Fibroblast of lung (primary cell): Measurements from ENCODE around the gene ARHGAP6. TPM values are rescaled to one million over a fixed set of nuclear protein-coding genes. Genes with fewer than 3 reads are reported as not detected.

ENCODE experiments used
- DNase-seq, 2 donors: peaks; one replicate each; pipeline versions ENCODE4 v3.0.0 to v3.0.0-alpha.2; 2010; ENCODE audit warnings: low read depth in 2 of 2
- H2AFZ ChIP-seq: 2 replicates; pipeline ENCODE4 v1.5.1; 2012; ENCODE audit warnings: low read length, control low read depth, inconsistent platforms
- H3K27ac ChIP-seq: 2 replicates; pipeline ENCODE4 v1.5.1; 2011; ENCODE audit warnings: low read length, control low read depth; ENCODE audit not compliant: insufficient read depth
- H3K27me3 ChIP-seq: 2 replicates; pipeline ENCODE4 v1.5.1; 2011; ENCODE audit warnings: mild to moderate bottlenecking, low read length; ENCODE audit not compliant: control insufficient read depth, insufficient read depth
- H3K36me3 ChIP-seq: 2 replicates; pipeline ENCODE4 v1.5.1; 2011; ENCODE audit warnings: low read length; ENCODE audit not compliant: control insufficient read depth, insufficient read depth
- H3K4me1 ChIP-seq: 2 replicates; pipeline ENCODE4 v1.5.1; 2011; ENCODE audit warnings: low read length; ENCODE audit not compliant: control insufficient read depth, insufficient read depth; ENCODE audit errors: extremely low read depth
- H3K4me2 ChIP-seq: 2 replicates; pipeline ENCODE4 v1.5.1; 2011; ENCODE audit warnings: low read length, control low read depth; ENCODE audit not compliant: insufficient read depth; ENCODE audit errors: extremely low read depth
- H3K4me3 ChIP-seq, 4 experiments: fragments of 200-600 bp in 1 of 4; sonication (generic) in 1 of 4; replicated peaks in 1 of 4; 2 replicates each; pipeline ENCODE4 v1.5.1; 2011 to 2016; ENCODE audit warnings: low read length in 4 of 4, low read depth in 3 of 4, mild to moderate bottlenecking in 3 of 4, control low read depth in 2 of 4, inconsistent platforms in 1 of 4, mixed read lengths in 1 of 4; ENCODE audit not compliant: insufficient read depth in 1 of 4; ENCODE audit errors: control extremely low read depth in 1 of 4
- H3K79me2 ChIP-seq: 2 replicates; pipeline ENCODE4 v1.5.1; 2012; ENCODE audit warnings: mild to moderate bottlenecking, low read length, inconsistent platforms; ENCODE audit not compliant: control insufficient read depth, insufficient read depth
- H3K9ac ChIP-seq: 2 replicates; pipeline ENCODE4 v1.5.1; 2011; ENCODE audit warnings: mild to moderate bottlenecking, low read length, control low read depth; ENCODE audit not compliant: insufficient read depth
- H3K9me3 ChIP-seq: 2 replicates; pipeline ENCODE4 v1.5.1; 2012; ENCODE audit warnings: low read depth, low read length; ENCODE audit not compliant: control insufficient read depth, insufficient read depth
- H4K20me1 ChIP-seq: 2 replicates; pipeline ENCODE4 v1.5.1; 2011; ENCODE audit warnings: low read length; ENCODE audit not compliant: control insufficient read depth, insufficient read depth; ENCODE audit errors: extremely low read depth
- EZH2 ChIP-seq: IDR thresholded peaks from 2 replicates; pipeline ENCODE4 v1.5.1; 2012; ENCODE audit warnings: low read length, control low read depth, mild to moderate bottlenecking; ENCODE audit errors: missing control alignments
- polyA plus RNA-seq, 2 donors: library from polyadenylated mRNA; depleted of rRNA in 1 of 2; stranded (reverse) in 1 of 2; unstranded in 1 of 2; fragments of >200 nt; gene quantifications; 2 replicates each; pipeline ENCODE4 v1.2.1, GENCODE V29; 2011 to 2012; ENCODE audit warnings: missing spikeins in 1 of 2
- total RNA-seq: library from RNA; depleted of rRNA; stranded (reverse); fragments of >200 nt; gene quantifications from 2 replicates; pipeline ENCODE4 v1.2.1, GENCODE V29; 2014
- TF ChIP-seq, protein P1 (sequence below), 2 donors: IDR thresholded peaks in 1 of 2; conservative IDR thresholded peaks in 1 of 2; 1 replicate in 1 of 2; 2 replicates in 1 of 2; pipeline ENCODE4 v1.5.1; 2011 to 2012; ENCODE audit warnings: low read length in 2 of 2, control low read depth in 1 of 2, inconsistent platforms in 1 of 2, low read depth in 1 of 2, mild to moderate bottlenecking in 1 of 2

Gene ARHGAP6
- total and polyA plus RNA-seq, 2 donors (not counting 1 experiment from before 2014, with no cell fraction given), result 5.9 to 11.7 TPM

DNA sequence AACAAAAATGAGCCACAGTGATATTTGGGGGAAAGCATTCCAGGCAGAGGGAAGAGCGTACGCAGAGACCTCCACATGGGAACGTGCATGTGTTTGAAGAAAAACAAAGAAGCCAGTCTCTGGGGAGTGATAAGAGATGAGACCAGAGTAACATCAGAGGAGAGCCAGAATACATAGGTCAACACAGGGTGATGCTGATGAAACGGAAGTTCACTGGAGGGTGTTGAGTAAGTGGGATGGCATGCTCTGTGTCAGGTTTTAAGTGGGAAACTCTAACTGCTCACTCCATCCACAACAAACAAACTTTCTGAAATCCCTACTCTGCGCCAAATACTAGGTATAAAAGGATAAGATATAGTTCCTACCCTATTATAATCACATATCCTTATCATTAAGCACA is 110.0 kb downstream of the ARHGAP6 start:
- no peak overlapping the region for H3K27ac ChIP-seq
- no peaks in the 10 kb centered on the region for H4K20me1 ChIP-seq
- TF ChIP-seq, protein P1, sequence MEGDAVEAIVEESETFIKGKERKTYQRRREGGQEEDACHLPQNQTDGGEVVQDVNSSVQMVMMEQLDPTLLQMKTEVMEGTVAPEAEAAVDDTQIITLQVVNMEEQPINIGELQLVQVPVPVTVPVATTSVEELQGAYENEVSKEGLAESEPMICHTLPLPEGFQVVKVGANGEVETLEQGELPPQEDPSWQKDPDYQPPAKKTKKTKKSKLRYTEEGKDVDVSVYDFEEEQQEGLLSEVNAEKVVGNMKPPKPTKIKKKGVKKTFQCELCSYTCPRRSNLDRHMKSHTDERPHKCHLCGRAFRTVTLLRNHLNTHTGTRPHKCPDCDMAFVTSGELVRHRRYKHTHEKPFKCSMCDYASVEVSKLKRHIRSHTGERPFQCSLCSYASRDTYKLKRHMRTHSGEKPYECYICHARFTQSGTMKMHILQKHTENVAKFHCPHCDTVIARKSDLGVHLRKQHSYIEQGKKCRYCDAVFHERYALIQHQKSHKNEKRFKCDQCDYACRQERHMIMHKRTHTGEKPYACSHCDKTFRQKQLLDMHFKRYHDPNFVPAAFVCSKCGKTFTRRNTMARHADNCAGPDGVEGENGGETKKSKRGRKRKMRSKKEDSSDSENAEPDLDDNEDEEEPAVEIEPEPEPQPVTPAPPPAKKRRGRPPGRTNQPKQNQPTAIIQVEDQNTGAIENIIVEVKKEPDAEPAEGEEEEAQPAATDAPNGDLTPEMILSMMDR (conservative IDR thresholded peaks at IDR 0.05 in 1 of 2, IDR thresholded peaks at IDR 0.05 in 1 of 2; ENCODE audit: low read depth in 1 of 2, low read length in 2 of 2), result no peak
- no peak for TF ChIP-seq EZH2
- no peak overlapping the region for H2AFZ ChIP-seq
- H3K9ac ChIP-seq, result no peak overlapping the region
- H3K4me1 ChIP-seq, result peaks cover 2% of the 10 kb centered on the region
- H3K4me3 ChIP-seq, result no peak overlapping the region
- H3K27me3 ChIP-seq, result no peaks in the 10 kb centered on the region
- H3K79me2 ChIP-seq, result no peaks in the 10 kb centered on the region
- H3K4me2 ChIP-seq, result no peak overlapping the region
- H3K36me3 ChIP-seq, result no peaks in the 10 kb centered on the region
- H3K9me3 ChIP-seq, result no peaks in the 10 kb centered on the region
- DNase-seq, result peak in 1 of 2 donors; percentile 14

DNA sequence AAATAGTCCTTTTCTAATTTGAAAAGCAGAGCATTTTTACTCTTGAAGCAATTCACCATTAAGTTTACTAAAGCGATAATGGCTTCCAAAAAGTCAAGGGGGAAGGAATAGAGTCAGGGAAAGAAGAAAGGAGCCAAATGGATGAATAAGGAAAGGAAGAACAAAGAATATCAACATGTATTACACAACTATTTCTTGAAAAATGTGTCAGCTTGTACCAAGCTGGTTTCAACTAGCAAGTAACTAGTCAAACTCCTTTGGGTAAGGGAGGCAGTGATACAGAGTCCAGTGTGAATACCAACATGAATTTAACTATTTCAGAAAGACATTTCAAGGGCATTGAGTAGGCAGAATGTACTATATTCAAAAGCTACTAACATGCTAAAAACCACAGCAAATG is 112.1 kb downstream of the ARHGAP6 start:
- Histone ChIP-seq H3K9ac (no peak overlapping the region), H4K20me1 (no peaks in the 10 kb centered on the region), H3K79me2 (no peaks in the 10 kb centered on the region), H3K36me3 (no peaks in the 10 kb centered on the region), H3K4me1 (peaks cover 2% of the 10 kb centered on the region), H3K27ac (no peak overlapping the region), H3K4me3 (no peak overlapping the region), H3K27me3 (no peaks in the 10 kb centered on the region), H3K4me2 (no peak overlapping the region), H3K9me3 (no peaks in the 10 kb centered on the region), H2AFZ (no peak overlapping the region)
- no peak for DNase-seq
- no peak for TF ChIP-seq EZH2
- TF ChIP-seq, protein P1 (conservative IDR thresholded peaks at IDR 0.05 in 1 of 2, IDR thresholded peaks at IDR 0.05 in 1 of 2; ENCODE audit: low read depth in 1 of 2, low read length in 2 of 2), result no peak

DNA sequence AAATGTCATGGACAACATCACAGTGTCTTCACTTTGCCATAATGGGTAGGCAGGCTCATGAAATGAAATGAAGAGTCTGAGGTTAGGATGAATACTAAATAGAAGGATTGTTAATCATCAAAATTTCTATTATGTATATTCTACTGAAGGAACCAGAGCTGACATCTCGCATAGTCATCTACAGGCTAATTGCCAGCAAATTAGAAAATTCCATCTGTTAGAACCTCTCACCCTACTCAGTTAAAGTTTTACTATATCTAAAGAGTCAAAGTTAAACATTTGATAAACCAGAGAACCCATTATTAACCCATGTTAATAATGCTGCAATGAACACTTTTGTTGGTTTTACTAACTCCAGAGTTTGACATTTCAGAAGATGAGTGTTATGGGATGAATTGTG is 114.6 kb downstream of the ARHGAP6 start:
- Histone ChIP-seq H3K36me3 (no peaks in the 10 kb centered on the region), H3K9ac (no peak overlapping the region), H3K4me1 (peaks cover 2% of the 10 kb centered on the region), H3K27me3 (no peaks in the 10 kb centered on the region), H4K20me1 (no peaks in the 10 kb centered on the region), H3K9me3 (no peaks in the 10 kb centered on the region), H3K4me2 (no peak overlapping the region), H3K4me3 (no peak overlapping the region), H3K27ac (no peak overlapping the region), H3K79me2 (no peaks in the 10 kb centered on the region), H2AFZ (no peak overlapping the region)
- TF ChIP-seq, protein P1 (conservative IDR thresholded peaks at IDR 0.05 in 1 of 2, IDR thresholded peaks at IDR 0.05 in 1 of 2; ENCODE audit: low read depth in 1 of 2, low read length in 2 of 2), result no peak
- TF ChIP-seq EZH2, result no peak
- DNase-seq, result no peak
